Measurements from ENCODE around the gene FGGY. TPM values are rescaled to one million over a fixed set of nuclear protein-coding genes. Genes with fewer than 3 reads are reported as not detected.

Gene FGGY
- total RNA-seq, 1 experiment from 2014 or later = 14.6 TPM

DNA sequence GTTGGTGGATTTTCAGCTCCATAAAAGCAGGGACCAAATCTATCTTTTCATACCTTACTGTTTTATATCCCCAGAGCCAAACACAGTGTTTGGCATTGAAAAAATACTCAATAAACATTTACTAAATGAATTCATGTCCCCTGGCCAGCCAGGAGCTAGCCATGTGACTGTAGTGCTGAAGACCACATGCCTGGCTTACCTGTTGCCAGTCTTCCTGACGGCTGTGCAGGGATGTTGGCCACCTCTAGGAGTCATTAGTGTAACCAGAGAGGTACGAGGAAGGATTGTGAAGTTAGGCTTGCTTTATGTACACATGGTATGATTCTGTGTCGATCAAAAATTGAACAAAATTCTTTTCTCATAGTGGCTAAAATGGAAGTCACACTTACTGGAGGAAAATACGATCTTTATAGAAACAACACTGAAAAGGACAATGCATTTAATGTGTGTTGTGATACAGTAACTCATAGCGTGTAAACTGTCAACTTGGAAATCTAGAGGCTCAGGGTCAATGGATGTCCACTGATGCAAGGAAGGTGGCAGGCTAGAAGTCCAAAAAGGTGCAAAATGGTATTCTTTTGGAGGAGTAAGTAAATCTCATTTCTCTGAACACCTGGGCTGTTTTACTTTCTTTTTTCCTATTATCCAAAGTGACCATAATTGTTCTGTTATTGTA is 60.9 kb downstream of the FGGY start:
- Histone ChIP-seq H3K27me3 (ENCODE audit: insufficient read depth, low read length) (no peaks in the 10 kb centered on the region), H3K56ac (ENCODE audit: insufficient read length, low read depth, low read length) (no peak overlapping the region), H3K14ac (ENCODE audit: insufficient read depth, low read length) (no peak overlapping the region), H3K9me3 (ENCODE audit: control insufficient read depth, low read depth, low read length) (no peaks in the 10 kb centered on the region), H3K4me2 (ENCODE audit: insufficient read depth, insufficient read length, low read length) (no peak overlapping the region), H3K27ac (ENCODE audit: insufficient read length, low read depth, low read length) (no peak overlapping the region), H2BK120ac (ENCODE audit: low read depth, low read length, poor library complexity, severe bottlenecking) (no peak overlapping the region), H3K4me1 (ENCODE audit: insufficient read depth, low read length) (no peaks in the 10 kb centered on the region), H3K9ac (ENCODE audit: extremely low read depth, insufficient read length, low read length) (no peak overlapping the region), H2BK15ac (ENCODE audit: low read depth, low read length) (no peak overlapping the region), H3K18ac (ENCODE audit: insufficient read length, low read depth, low read length) (no peak overlapping the region), H2BK5ac (ENCODE audit: insufficient read length, low read length) (no peak overlapping the region), H2BK12ac (ENCODE audit: insufficient read length, low read depth, low read length) (no peak overlapping the region), H4K20me1 (ENCODE audit: control insufficient read depth, insufficient read depth, insufficient read length) (no peaks in the 10 kb centered on the region), H4K5ac (ENCODE audit: insufficient read length, low read depth, low read length) (no peak overlapping the region), H4K91ac (ENCODE audit: insufficient read length, low read depth, low read length) (no peak overlapping the region), H3K23me2 (ENCODE audit: insufficient read length, low read depth, low read length, poor library complexity, severe bottlenecking) (no peaks in the 10 kb centered on the region), H3K79me2 (ENCODE audit: insufficient read depth, low read length) (no peaks in the 10 kb centered on the region), H4K8ac (replicated peaks; ENCODE audit: insufficient read length, low read depth, low read length) (no peak overlapping the region), H3K79me1 (ENCODE audit: insufficient read depth, low read depth, low read length, poor library complexity, severe bottlenecking) (no peaks in the 10 kb centered on the region), H3K4ac (ENCODE audit: low read depth, low read length) (no peak overlapping the region), H3T11ph (ENCODE audit: low read length) (no peak overlapping the region), H2BK20ac (ENCODE audit: low read depth, low read length, poor library complexity, severe bottlenecking) (no peak overlapping the region), H2AFZ (ENCODE audit: low read length) (no peak overlapping the region), H2AK5ac (ENCODE audit: insufficient read length, low read length) (no peak overlapping the region), H3K23ac (ENCODE audit: insufficient read length, low read depth, low read length) (no peak overlapping the region)
- peaks cover 10 to 11% of the 10 kb centered on the region in 2 experiments for H3K4me1 Mint-ChIP-seq
- TF ChIP-seq, protein P1, sequence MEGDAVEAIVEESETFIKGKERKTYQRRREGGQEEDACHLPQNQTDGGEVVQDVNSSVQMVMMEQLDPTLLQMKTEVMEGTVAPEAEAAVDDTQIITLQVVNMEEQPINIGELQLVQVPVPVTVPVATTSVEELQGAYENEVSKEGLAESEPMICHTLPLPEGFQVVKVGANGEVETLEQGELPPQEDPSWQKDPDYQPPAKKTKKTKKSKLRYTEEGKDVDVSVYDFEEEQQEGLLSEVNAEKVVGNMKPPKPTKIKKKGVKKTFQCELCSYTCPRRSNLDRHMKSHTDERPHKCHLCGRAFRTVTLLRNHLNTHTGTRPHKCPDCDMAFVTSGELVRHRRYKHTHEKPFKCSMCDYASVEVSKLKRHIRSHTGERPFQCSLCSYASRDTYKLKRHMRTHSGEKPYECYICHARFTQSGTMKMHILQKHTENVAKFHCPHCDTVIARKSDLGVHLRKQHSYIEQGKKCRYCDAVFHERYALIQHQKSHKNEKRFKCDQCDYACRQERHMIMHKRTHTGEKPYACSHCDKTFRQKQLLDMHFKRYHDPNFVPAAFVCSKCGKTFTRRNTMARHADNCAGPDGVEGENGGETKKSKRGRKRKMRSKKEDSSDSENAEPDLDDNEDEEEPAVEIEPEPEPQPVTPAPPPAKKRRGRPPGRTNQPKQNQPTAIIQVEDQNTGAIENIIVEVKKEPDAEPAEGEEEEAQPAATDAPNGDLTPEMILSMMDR (conservative IDR thresholded peaks at IDR 0.05) = peak; percentile 35; the same call in 2 of the 3 replicates
- no peak overlapping the region for H3K4me3 Mint-ChIP-seq
- DNase-seq = peak; percentile 46
- H3K27ac Mint-ChIP-seq = no peak overlapping the region
- no peaks in the 10 kb centered on the region for H3K36me3 Mint-ChIP-seq (ENCODE audit: insufficient read depth in 1 of 3, low read depth in 3 of 3)
- H3K9me3 Mint-ChIP-seq = no peaks in the 10 kb centered on the region
- no CpG with 5 or more reads among the region's 5 CpGs for WGBS (ENCODE audit: extremely low coverage, insufficient read length, low lambda C conversion rate)
- H3K27me3 Mint-ChIP-seq (ENCODE audit: low read depth) = no peaks in the 10 kb centered on the region
